Trophoblast cell (in vitro differentiated cells and primary cell): ENCODE results near the gene LYRM7.

Experiments used
- DNase-seq, 2 donors: peaks; one replicate each; pipeline ENCODE4 v3.0.0-alpha.2; 2016
- H2AFZ ChIP-seq: 2 replicates; pipeline ENCODE4 v1.6.1; 2013; ENCODE audit warnings: low read length, moderate library complexity, mild to moderate bottlenecking; ENCODE audit not compliant: insufficient read depth, poor library complexity
- H2AK5ac ChIP-seq: 2 replicates; pipeline ENCODE4 v1.6.1; 2013; ENCODE audit warnings: mild to moderate bottlenecking, low read length
- H2BK120ac ChIP-seq: 2 replicates; pipeline ENCODE4 v1.6.1; 2013; ENCODE audit warnings: low read length, mild to moderate bottlenecking, moderate library complexity; ENCODE audit not compliant: insufficient read depth, poor library complexity
- H2BK12ac ChIP-seq: 2 replicates; pipeline ENCODE4 v1.6.1; 2013; ENCODE audit warnings: mild to moderate bottlenecking, low read length, moderate library complexity
- H2BK5ac ChIP-seq: 2 replicates; pipeline ENCODE4 v1.6.1; 2013; ENCODE audit warnings: low read length, low read depth, moderate library complexity, mild to moderate bottlenecking; ENCODE audit not compliant: poor library complexity
- H3K14ac ChIP-seq: 2 replicates; pipeline ENCODE4 v1.6.1; 2013; ENCODE audit warnings: mild to moderate bottlenecking, low read length
- H3K18ac ChIP-seq: 2 replicates; pipeline ENCODE4 v1.6.1; 2013; ENCODE audit warnings: mild to moderate bottlenecking, low read length
- H3K23ac ChIP-seq: 2 replicates; pipeline ENCODE4 v1.6.1; 2013; ENCODE audit warnings: low read length
- H3K27ac ChIP-seq: 2 replicates; pipeline ENCODE4 v1.5.1; 2013; ENCODE audit warnings: low read depth, mild to moderate bottlenecking, inconsistent platforms, low read length, moderate library complexity
- H3K27me3 ChIP-seq: 2 replicates; pipeline ENCODE4 v1.6.1; 2013; ENCODE audit warnings: inconsistent platforms, mild to moderate bottlenecking, low read length, moderate library complexity; ENCODE audit not compliant: insufficient read depth
- H3K36me3 ChIP-seq, 2 experiments: 1 replicate in 1 of 2; 2 replicates in 1 of 2; pipeline ENCODE4 v1.6.1; 2013; ENCODE audit warnings: low read length in 2 of 2, mild to moderate bottlenecking in 2 of 2, moderate library complexity in 1 of 2; ENCODE audit not compliant: insufficient read depth in 2 of 2, control insufficient read depth in 1 of 2
- H3K4ac ChIP-seq: 2 replicates; pipeline ENCODE4 v1.6.1; 2013; ENCODE audit warnings: low read depth, mild to moderate bottlenecking, low read length, moderate library complexity
- H3K4me1 ChIP-seq, 2 experiments: 1 replicate in 1 of 2; 2 replicates in 1 of 2; pipeline ENCODE4 v1.6.1; 2013; ENCODE audit warnings: low read length in 2 of 2, mild to moderate bottlenecking in 2 of 2, moderate library complexity in 1 of 2; ENCODE audit not compliant: insufficient read depth in 2 of 2, control insufficient read depth in 1 of 2
- H3K4me2 ChIP-seq: 2 replicates; pipeline ENCODE4 v1.6.1; 2013; ENCODE audit warnings: inconsistent platforms, mild to moderate bottlenecking, low read length, moderate library complexity
- H3K4me3 ChIP-seq: 2 replicates; pipeline ENCODE4 v1.5.1; 2013; ENCODE audit warnings: mild to moderate bottlenecking, low read depth, low read length, inconsistent platforms
- H3K79me1 ChIP-seq: one replicate; pipeline ENCODE4 v1.6.1; 2013; ENCODE audit warnings: low read length
- H3K79me2 ChIP-seq: 2 replicates; pipeline ENCODE4 v1.6.1; 2013; ENCODE audit warnings: low read length, mild to moderate bottlenecking; ENCODE audit not compliant: control insufficient read depth, insufficient read depth, poor library complexity
- H3K9ac ChIP-seq: 2 replicates; pipeline ENCODE4 v1.6.1; 2013; ENCODE audit warnings: mild to moderate bottlenecking, low read length
- H3K9me3 ChIP-seq: 2 replicates; pipeline ENCODE4 v1.6.1; 2013; ENCODE audit warnings: low read depth, mild to moderate bottlenecking, control low read depth, inconsistent platforms, low read length; ENCODE audit not compliant: insufficient read depth
- H4K12ac ChIP-seq: 2 replicates; pipeline ENCODE4 v1.6.1; 2013; ENCODE audit warnings: low read depth, mild to moderate bottlenecking, low read length, moderate library complexity
- H4K8ac ChIP-seq: 2 replicates; pipeline ENCODE4 v1.6.1; 2013; ENCODE audit warnings: low read depth, mild to moderate bottlenecking, low read length, moderate library complexity
- H4K91ac ChIP-seq: one replicate; pipeline ENCODE4 v1.6.1; 2013; ENCODE audit warnings: low read depth, mild to moderate bottlenecking, low read length, moderate library complexity
- WGBS: extraction: QIAGEN DNeasy Blood & Tissue Kit; methylation state at CpG from one replicate; pipeline ENCODE4 v1.1.7; 2013; ENCODE audit warnings: missing lambda C conversion rate; ENCODE audit not compliant: insufficient read length, insufficient coverage; ENCODE audit errors: extremely low coverage; 5-methylcytosine and 5-hydroxymethylcytosine counted together

LYRM7 gene

DNA sequence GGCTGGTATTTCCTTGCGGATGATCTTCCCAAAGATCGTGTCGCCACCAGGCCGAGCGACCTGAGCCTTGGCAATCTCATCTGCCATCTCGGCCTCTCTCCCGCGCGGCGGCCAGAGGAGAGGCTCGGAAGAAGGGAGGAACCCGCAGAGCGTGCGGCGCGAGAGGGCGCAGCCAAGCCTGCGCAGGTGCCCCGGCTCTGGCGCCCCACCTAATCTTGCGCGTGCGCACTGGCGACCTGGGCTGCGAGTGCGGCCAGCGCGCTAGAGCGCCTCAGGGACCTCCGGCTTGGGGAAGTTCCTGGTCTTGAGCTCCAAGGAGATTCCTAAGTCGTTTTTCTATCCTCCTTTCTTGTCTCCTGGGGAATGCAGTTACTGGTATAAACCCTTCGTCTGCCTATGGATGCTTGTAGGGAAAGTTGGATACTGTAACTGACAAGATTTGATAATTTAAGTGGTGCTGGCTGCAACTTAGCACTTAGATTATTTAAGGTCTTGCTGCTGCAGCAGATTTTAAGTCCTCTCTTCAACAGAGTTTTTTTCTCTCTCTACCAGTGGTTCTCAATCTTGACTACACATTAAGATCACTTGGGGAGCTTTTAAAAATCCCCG lies 5.5 kb upstream of the LYRM7 start, which contains the start of gene HINT1:
HINT1 (minus strand) TSS at position 138 of the 609 bp plus-strand sequence; CDS start at position 87, 51 bp downstream.
- peak; percentile 94 to 96 for DNase-seq
- Histone ChIP-seq H3K23ac (no peak within 1 kb of the TSS), H3K27me3 (no peaks in the 10 kb centered on the region), H3K4me3 (peak within 1 kb of the TSS; percentile 84), H2BK12ac (peak within 1 kb of the TSS; percentile 50), H3K4me2 (peak within 1 kb of the TSS; percentile 59), H3K9ac (peak within 1 kb of the TSS; percentile 88), H3K9me3 (no peaks in the 10 kb centered on the region), H3K4ac (peak within 1 kb of the TSS; percentile 66), H4K8ac (peak within 1 kb of the TSS; percentile 86), H3K18ac (peak within 1 kb of the TSS; percentile 86), H3K36me3 (peaks cover 9% of the 10 kb centered on the region in 2 experiments), H2BK5ac (peak within 1 kb of the TSS; percentile 79), H3K27ac (peak within 1 kb of the TSS; percentile 75), H3K79me2 (peaks cover 7% of the 10 kb centered on the region), H4K12ac (peak within 1 kb of the TSS; percentile 92), H3K79me1 (peaks cover 9% of the 10 kb centered on the region), H2AK5ac (peak within 1 kb of the TSS; percentile 92), H2BK120ac (peak within 1 kb of the TSS; percentile 94), H3K14ac (peak within 1 kb of the TSS; percentile 99), H4K91ac (peak within 1 kb of the TSS; percentile 80), H2AFZ (peak within 1 kb of the TSS; percentile 72), H3K4me1 (no peaks in the 10 kb centered on the region)
- no CpG with 5 or more reads among the region's 33 CpGs for WGBS

DNA sequence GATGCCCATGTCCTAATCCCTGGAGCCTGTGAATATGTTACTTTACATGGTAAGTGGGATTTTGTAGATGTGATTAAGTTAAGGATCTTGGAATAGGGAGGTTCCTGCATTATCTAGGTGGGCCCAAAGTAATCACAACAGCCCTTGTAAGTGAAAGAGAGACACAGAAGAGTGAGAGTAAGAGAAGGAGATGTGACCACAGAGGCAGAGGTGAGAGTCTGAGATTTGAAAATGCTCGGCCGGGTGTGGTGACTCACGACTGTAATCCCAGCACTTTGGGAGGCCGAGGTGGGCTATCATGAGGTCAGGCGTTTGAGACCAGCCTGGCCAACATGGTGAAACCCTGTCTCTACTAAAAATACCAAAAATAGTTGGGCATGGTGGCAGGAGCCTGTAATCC lies 3.1 kb upstream of the LYRM7 start:
- DNase-seq, result no peak
- Histone ChIP-seq H2BK12ac (no peak overlapping the region), H3K23ac (no peak overlapping the region), H3K79me2 (peaks cover 7% of the 10 kb centered on the region), H3K27ac (no peak overlapping the region), H4K12ac (no peak overlapping the region), H3K9me3 (no peaks in the 10 kb centered on the region), H3K9ac (no peak overlapping the region), H3K18ac (no peak overlapping the region), H3K4ac (no peak overlapping the region), H2AFZ (no peak overlapping the region), H4K8ac (no peak overlapping the region), H3K79me1 (peaks cover 9% of the 10 kb centered on the region), H2AK5ac (no peak overlapping the region), H3K36me3 (no peaks in the 10 kb centered on the region), H3K27me3 (no peaks in the 10 kb centered on the region), H2BK5ac (no peak overlapping the region), H3K14ac (no peak overlapping the region), H3K4me3 (no peak overlapping the region), H4K91ac (no peak overlapping the region), H3K4me2 (no peak overlapping the region), H3K4me1 (peaks cover 0 to 5% of the 10 kb centered on the region in 2 experiments), H2BK120ac (no peak overlapping the region)
- no CpG with 5 or more reads among the region's 5 CpGs for WGBS

- Histone ChIP-seq H3K4me1 (peaks cover 0 to 5% of the 10 kb centered on the region in 2 experiments), H4K12ac (peak overlapping the region; percentile 63), H3K23ac (no peak overlapping the region), H3K9ac (peak overlapping the region; percentile 42), H2BK120ac (no peak overlapping the region), H3K27ac (no peak overlapping the region), H2BK12ac (no peak overlapping the region), H3K27me3 (no peaks in the 10 kb centered on the region), H3K79me1 (peaks cover under 1% of the 10 kb centered on the region), H3K4me3 (peak overlapping the region; percentile 54), H2AK5ac (no peak overlapping the region), H2AFZ (no peak overlapping the region), H3K18ac (no peak overlapping the region), H3K36me3 (no peaks in the 10 kb centered on the region), H3K4me2 (peak overlapping the region; percentile 69), H3K79me2 (peaks cover under 1% of the 10 kb centered on the region), H2BK5ac (no peak overlapping the region), H3K9me3 (no peaks in the 10 kb centered on the region), H3K4ac (no peak overlapping the region), H4K8ac (peak overlapping the region; percentile 21), H3K14ac (no peak overlapping the region), H4K91ac (no peak overlapping the region)
- no peak for DNase-seq
- no CpG with 5 or more reads among the region's 16 CpGs for WGBS
Observed at GRCh38 chr5:131169810-131170539, 769 bp upstream of the LYRM7 start.

DNA sequence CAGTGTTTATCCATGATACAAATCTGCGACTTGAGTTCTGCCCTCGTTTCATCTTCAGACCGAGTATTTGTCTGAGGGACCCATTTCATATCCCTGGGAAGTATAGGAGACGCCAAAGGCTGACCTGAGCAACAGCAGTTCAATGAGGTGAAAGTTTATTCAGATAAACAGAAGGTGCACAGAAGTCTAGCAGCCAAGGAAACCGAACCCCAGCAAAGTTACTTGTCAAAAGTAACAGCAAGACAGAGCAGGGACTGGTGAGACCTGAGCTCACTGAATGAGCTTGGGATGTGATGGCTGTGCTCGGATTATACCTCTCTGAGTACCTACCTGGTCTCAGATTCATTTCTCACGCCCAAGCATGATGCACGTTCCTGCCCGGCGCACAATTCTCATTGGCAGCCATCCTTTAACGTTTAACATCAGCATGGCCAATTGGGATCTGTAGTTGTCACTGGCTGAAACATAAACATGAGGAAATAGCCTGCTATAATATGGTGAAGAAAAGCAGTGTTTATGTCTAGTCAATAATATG lies 599 bp downstream of the LYRM7 start:
- Histone ChIP-seq H3K18ac (no peak overlapping the region), H2BK120ac (no peak overlapping the region), H4K91ac (no peak overlapping the region), H3K36me3 (no peaks in the 10 kb centered on the region), H4K8ac (peak overlapping the region; percentile 64), H2AFZ (peak overlapping the region; percentile 51), H3K4me3 (peak overlapping the region; percentile 78), H3K14ac (no peak overlapping the region), H2BK12ac (no peak overlapping the region), H3K9me3 (no peaks in the 10 kb centered on the region), H4K12ac (peak overlapping the region; percentile 74), H3K27ac (no peak overlapping the region), H3K27me3 (no peaks in the 10 kb centered on the region), H3K4me1 (peaks cover 0 to 5% of the 10 kb centered on the region in 2 experiments), H3K9ac (peak overlapping the region; percentile 59), H2AK5ac (no peak overlapping the region), H3K23ac (no peak overlapping the region), H3K4ac (no peak overlapping the region), H3K4me2 (peak overlapping the region; percentile 90), H2BK5ac (no peak overlapping the region), H3K79me2 (no peaks in the 10 kb centered on the region), H3K79me1 (no peaks in the 10 kb centered on the region)
- no peak for DNase-seq
- no CpG with 5 or more reads among the region's 11 CpGs for WGBS
